VCaP (cell line): ENCODE data around the gene ANKRD60.

Experiments used
- H3K27ac ChIP-seq: fragments of 450-650 bp; 2 replicates; pipeline ENCODE4 v1.5.1; 2017
- CTCF ChIP-seq: fragments of 450-650 bp; conservative IDR thresholded peaks from 2 replicates; pipeline ENCODE4 v1.5.1; 2017; ENCODE audit warnings: mild to moderate bottlenecking, moderate library complexity

Gene ANKRD60

GRCh38 chr20:58228484-58229197, at the start of gene ANKRD60:
Gene ANKRD60, minus strand, starts transcription at chr20:58228653. Its CDS starts 0 bp downstream, at chr20:58228653.
- no peak for TF ChIP-seq CTCF

GRCh38 chr20:58277578-58278472, 49.4 kb upstream of the ANKRD60 start:
- H3K27ac ChIP-seq = no peak overlapping the region
- no peak for TF ChIP-seq CTCF

More at GRCh38 chr20:58228484-58229197, at the start of gene ANKRD60:
- no peak within 1 kb of the TSS for H3K27ac ChIP-seq

GRCh38 chr20:58277107-58277506, 48.7 kb upstream of the ANKRD60 start:
- TF ChIP-seq CTCF = no peak
- no peak overlapping the region for H3K27ac ChIP-seq

GRCh38 chr20:58274384-58274783, 45.9 kb upstream of the ANKRD60 start:
- no peak for TF ChIP-seq CTCF
- no peak overlapping the region for H3K27ac ChIP-seq

- no peak for TF ChIP-seq CTCF
- no peak overlapping the region for H3K27ac ChIP-seq
Observed at GRCh38 chr20:58271606-58272351, 43.3 kb upstream of the ANKRD60 start.

- no peak for TF ChIP-seq CTCF
- no peak overlapping the region for H3K27ac ChIP-seq
Observed at GRCh38 chr20:58268936-58269619, 40.6 kb upstream of the ANKRD60 start.
